Measurements from ENCODE around the gene EVC2.
"Not testable (repeated sequence)": the region's sequence is repeated elsewhere in the genome, so short reads cannot be mapped to it uniquely, and the experiment has no call there.

EVC2 gene

DNA sequence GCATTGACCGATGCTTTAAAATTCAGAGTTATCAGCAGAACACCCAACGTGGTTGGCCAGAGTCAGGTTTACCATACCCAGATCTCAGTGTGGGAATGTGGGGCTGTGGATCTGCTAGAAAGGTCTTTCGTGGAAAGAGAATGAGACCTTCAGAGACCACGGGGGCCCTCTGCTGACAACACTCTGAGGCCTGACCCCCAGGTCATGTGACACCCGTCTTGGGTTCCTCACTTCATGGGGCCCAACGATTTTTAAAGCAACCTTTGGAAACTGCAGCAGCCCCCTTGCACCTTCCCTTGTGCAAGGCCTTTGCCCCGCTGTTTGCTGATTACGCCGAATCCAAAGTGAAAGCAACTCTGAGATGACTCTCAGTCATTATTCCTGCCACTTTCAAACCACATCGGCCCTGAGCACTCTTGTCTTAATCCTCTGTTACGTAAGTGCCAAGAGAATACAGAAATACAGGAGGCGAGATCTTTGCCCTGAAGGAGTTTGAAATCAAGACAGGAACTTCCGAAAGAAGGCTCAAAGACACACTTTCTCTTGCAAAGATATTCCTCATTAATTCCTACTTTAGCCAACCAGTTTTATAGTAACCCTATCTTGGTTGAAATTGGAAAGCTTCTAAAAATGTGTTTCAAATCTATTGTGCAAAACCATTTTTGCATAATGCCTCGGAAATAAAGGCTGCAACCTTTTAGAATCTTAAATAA is 88.3 kb downstream of the EVC2 start:
- no peak for DNase-seq

- DNase-seq, result no peak
These were observed 90.1 kb downstream of the EVC2 start for GRCh38 chr4:5618051-5618960.

GRCh38 chr4:5616331-5616950 is 91.9 kb downstream of the EVC2 start:
- DNase-seq, result no peak

GRCh38 chr4:5615496-5616075 is 92.8 kb downstream of the EVC2 start:
- no peak for DNase-seq

DNA sequence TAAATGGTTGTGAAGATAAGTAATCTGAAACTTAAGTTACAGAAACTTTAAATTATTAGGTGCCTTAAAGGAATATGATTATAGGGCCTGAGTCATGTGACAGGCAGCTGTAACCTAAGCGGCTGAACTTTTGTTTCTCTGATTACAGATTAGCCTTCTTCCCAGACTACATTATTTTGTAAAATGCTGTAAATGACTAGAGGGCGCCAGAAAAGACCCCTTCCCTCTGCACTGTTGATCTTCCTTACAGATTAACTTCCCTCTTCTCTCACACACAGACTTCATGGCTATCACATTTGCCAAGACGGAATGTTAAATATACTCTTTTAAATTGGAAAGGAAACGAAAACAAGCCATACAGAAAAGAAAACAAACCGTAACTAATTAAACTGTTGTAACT is 96.6 kb downstream of the EVC2 start:
- no peak for DNase-seq

DNA sequence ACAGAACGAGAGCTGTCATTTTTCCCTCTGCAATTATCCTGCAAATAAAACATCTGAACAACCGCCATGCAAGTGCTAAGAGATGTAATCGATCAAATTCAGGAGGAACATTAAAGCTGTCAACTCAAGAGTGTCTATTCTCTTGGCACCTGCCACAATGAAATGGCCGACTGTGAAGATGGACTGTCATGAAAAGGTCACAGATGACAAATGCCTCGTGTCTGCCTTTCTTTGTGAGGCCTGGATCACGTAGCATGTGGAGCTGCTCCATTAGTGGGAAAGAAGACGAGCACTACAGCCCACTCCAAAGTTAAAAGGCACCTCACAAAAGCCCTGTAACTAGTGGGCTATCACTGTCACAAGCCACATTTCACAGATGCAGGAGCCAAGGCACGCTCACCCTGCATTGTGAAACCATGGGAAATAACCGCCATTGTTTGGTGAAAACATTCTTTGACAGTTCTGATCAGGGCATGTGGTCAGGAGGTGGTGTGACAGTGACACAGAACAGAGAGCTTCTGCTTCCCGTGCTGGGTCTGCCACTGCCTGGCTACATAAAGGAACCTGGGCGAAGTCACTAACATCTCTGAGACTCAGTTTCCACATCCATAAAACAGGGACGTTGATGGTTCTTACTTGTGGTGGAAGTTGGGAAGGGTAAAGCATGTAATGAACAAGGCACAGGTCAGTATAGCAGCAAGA is 98.9 kb downstream of the EVC2 start:
- no peak for DNase-seq

- not testable (repeated sequence) for DNase-seq
These were observed 114.5 kb downstream of the EVC2 start for GRCh38 chr4:5593828-5594227.

- no peak for DNase-seq
These were observed 116.1 kb downstream of the EVC2 start for GRCh38 chr4:5592272-5592671.

DNA sequence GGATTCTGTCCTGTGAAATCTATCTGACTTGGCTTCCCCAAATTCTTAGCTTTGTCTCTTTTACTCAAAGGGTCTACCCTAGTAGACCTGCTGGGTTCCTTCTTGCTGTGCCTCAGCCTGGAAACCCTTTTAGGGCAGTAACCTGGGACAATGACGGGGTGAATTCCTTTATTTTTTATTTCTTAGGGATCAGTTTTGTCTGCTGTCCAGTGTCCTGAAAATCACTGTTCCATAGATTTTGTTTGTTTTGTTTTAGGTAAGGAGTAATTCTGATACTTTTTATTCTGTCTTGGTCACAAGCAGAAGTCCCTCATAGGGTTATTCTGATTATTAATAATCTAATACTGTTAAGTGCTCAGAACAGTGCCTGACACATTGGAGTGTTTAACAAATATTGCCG is 118.9 kb downstream of the EVC2 start:
- DNase-seq, result no peak

- no peak for DNase-seq
These were observed 120.3 kb downstream of the EVC2 start for GRCh38 chr4:5588046-5588445.

- no peak for DNase-seq
These were observed 132.4 kb downstream of the EVC2 start for GRCh38 chr4:5575941-5576340.

DNA sequence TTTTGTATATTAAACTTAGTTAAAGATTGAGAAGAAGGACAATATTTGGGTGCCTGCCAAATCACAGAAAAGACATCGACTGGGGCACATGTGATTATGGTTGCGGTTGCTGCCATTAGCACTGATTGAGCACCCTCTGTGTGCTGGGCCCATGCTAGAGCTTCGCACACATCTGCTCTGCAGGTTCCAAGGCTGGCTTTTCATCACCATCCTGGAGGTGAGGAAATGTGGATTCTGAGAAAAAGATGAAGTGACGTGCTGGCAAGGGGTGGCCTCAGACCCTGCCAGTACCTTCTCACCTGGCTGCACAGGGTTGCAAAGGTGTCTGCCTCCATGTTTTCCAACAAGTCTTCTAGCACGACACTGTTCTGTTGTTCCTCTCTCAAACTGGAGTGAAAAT is 134.0 kb downstream of the EVC2 start:
- no peak for DNase-seq

DNA sequence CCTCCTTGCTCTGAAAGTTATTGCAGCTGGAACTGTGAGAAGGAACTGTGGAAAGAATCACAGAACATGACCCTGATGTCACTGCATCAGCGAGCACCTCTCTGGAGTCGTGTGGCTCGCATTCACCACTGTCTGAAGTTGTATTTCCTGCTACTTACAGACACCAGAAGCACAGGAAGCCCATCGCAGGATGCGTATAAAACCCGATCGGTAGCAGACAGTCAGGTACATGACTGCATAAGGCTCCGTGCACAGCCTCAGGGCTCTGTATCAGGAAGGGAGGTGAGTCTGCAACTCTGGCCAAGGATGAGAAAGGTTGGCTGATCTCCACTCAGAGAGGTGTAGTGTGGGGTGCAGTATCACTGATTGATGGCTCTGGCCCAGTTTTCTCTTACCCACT is 134.4 kb downstream of the EVC2 start:
- DNase-seq, result no peak

- no peak for DNase-seq
These were observed 135.6 kb downstream of the EVC2 start for GRCh38 chr4:5572751-5573150.

- DNase-seq, result no peak
These were observed 136.2 kb downstream of the EVC2 start for GRCh38 chr4:5572114-5572513.

- no peak for DNase-seq
These were observed 136.7 kb downstream of the EVC2 start for GRCh38 chr4:5571646-5572045.

DNA sequence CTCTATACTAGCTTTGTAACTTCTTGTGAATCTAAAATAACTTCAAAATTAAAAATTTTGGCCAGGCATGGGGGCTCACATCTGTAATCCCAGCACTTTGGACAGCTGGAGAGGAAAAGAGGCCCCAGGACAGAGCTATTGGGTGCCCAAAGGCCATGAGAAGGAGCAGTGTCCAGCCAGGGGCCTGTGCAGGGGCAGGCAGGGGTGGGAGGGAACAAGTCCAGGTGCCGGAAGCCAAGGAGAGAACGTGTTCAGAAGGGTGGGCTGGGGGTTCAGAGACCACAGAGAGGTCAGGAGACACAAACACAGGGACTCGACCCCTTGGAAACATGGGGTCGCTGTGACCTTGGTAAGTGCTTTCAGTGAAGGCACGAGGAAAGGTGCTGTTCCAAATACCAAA is 138.9 kb downstream of the EVC2 start:
- no peak for DNase-seq

DNA sequence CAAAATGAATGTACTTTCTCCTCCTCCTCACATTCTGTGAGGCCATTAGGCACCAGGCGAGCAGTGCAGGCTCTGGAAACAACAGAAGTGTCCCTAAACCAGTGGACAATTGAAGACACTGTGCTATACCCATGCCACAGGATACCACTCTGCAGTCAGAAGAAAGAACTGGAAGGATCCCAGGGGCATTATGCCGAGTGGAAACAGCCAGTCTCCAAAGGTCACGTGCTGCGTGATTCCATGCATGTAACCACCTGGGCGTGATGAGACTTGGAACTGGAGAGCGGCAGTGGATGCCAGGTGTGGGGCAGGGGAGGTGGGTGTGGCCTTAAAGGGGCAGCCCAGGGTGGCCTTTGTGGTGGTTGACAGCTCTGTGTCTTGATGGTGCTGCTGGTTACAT is 139.4 kb downstream of the EVC2 start:
- no peak for DNase-seq

GRCh38 chr4:5568336-5568735 is 140.0 kb downstream of the EVC2 start:
- DNase-seq, result no peak

GRCh38 chr4:5566991-5567390 is 141.4 kb downstream of the EVC2 start:
- DNase-seq, result no peak

DNA sequence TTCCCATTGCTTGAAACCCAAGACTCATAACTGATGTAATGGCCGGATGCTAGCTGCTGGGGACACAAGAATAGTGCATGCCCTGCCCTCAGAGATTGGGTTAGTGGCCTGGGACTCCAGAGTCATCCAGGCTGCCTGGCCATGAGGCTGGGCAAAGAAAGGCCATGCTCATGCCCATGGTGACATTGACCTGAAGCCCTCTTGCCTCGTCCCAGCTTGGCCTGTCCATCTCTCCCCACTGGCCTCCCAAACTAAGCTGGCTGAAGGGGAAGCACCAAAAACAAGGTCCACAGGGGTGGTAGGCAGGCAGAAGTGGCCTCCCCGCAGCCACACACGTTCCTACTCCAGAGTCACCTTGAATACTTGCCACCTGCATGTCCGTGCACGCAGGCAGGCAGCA is 141.8 kb downstream of the EVC2 start:
- no peak for DNase-seq

DNA sequence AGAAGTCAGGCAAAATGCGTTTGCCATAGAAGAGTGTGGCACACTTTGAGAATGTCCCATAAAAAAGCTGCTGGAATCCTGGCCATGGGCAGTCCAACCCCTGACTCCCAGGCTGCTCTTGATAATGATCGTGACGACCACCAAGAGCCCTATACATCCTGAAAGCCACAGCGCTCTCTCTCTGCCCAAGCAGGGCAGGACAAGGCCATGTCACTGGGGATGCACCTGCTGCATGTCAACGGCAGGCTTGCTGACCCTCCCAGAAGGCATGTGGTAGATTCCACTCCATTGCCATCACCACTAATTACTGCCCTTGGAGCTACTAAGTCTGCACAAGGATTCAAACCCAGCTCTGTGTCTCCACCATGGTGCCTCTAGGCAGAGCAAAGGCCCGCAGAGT is 144.5 kb downstream of the EVC2 start:
- no peak for DNase-seq

GRCh38 chr4:5562476-5562875 is 145.9 kb downstream of the EVC2 start:
- DNase-seq, result no peak

Data from stimulated activated CD4-positive, alpha-beta T cell treated with anti-CD3 and anti-CD28 coated beads, Interleukin-4, amount 100 ng/mL, for 1 hour (primary cell).